ENCODE data around the gene IL19. TPM values are rescaled to one million over a fixed set of nuclear protein-coding genes. Genes with fewer than 3 reads are reported as not detected.
A peak's percentile ranks its signal among the peaks of the same experiment; 100 is the strongest.

IL19 gene
- total RNA-seq, 1 donor from 2014 or later = not detected

- TF ChIP-seq, protein P1, sequence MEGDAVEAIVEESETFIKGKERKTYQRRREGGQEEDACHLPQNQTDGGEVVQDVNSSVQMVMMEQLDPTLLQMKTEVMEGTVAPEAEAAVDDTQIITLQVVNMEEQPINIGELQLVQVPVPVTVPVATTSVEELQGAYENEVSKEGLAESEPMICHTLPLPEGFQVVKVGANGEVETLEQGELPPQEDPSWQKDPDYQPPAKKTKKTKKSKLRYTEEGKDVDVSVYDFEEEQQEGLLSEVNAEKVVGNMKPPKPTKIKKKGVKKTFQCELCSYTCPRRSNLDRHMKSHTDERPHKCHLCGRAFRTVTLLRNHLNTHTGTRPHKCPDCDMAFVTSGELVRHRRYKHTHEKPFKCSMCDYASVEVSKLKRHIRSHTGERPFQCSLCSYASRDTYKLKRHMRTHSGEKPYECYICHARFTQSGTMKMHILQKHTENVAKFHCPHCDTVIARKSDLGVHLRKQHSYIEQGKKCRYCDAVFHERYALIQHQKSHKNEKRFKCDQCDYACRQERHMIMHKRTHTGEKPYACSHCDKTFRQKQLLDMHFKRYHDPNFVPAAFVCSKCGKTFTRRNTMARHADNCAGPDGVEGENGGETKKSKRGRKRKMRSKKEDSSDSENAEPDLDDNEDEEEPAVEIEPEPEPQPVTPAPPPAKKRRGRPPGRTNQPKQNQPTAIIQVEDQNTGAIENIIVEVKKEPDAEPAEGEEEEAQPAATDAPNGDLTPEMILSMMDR (IDR thresholded peaks at IDR 0.05) = no peak
- Mint-ChIP-seq H3K27ac (ENCODE audit: unreplicated experiment) (no peak overlapping the region), H3K4me3 (ENCODE audit: unreplicated experiment) (no peak overlapping the region), H3K9me3 (ENCODE audit: unreplicated experiment) (no peaks in the 10 kb centered on the region), H3K4me1 (ENCODE audit: unreplicated experiment) (no peaks in the 10 kb centered on the region), H3K36me3 (ENCODE audit: unreplicated experiment) (no peaks in the 10 kb centered on the region), H3K27me3 (ENCODE audit: unreplicated experiment) (peaks cover 34% of the 10 kb centered on the region)
- no peak for DNase-seq (ENCODE audit: extremely low spot score, unreplicated experiment)
These were observed 34.8 kb downstream of the IL19 start for GRCh38 chr1:206805357-206805756.

GRCh38 chr1:206808615-206809014 is 38.0 kb downstream of the IL19 start:
- Mint-ChIP-seq H3K27me3 (ENCODE audit: unreplicated experiment) (peaks cover 29% of the 10 kb centered on the region), H3K4me3 (ENCODE audit: unreplicated experiment) (no peak overlapping the region), H3K4me1 (ENCODE audit: unreplicated experiment) (no peaks in the 10 kb centered on the region), H3K36me3 (ENCODE audit: unreplicated experiment) (no peaks in the 10 kb centered on the region), H3K27ac (ENCODE audit: unreplicated experiment) (no peak overlapping the region), H3K9me3 (ENCODE audit: unreplicated experiment) (peaks cover 9% of the 10 kb centered on the region)
- no peak for DNase-seq (ENCODE audit: extremely low spot score, unreplicated experiment)
- TF ChIP-seq, protein P1 (IDR thresholded peaks at IDR 0.05) = peak; percentile 21

- H3K9me3 Mint-ChIP-seq (ENCODE audit: unreplicated experiment) = peaks cover 10% of the 10 kb centered on the region
- H3K4me3 Mint-ChIP-seq (ENCODE audit: unreplicated experiment) = no peak overlapping the region
- no peak overlapping the region for H3K27ac Mint-ChIP-seq (ENCODE audit: unreplicated experiment)
- no peaks in the 10 kb centered on the region for H3K36me3 Mint-ChIP-seq (ENCODE audit: unreplicated experiment)
- peaks cover 29% of the 10 kb centered on the region for H3K27me3 Mint-ChIP-seq (ENCODE audit: unreplicated experiment)
- no peak for DNase-seq (ENCODE audit: extremely low spot score, unreplicated experiment)
- H3K4me1 Mint-ChIP-seq (ENCODE audit: unreplicated experiment) = no peaks in the 10 kb centered on the region
- TF ChIP-seq, protein P1 (IDR thresholded peaks at IDR 0.05) = peak; percentile 45
These were observed 39.0 kb downstream of the IL19 start for GRCh38 chr1:206809504-206810084.

- H3K4me1 Mint-ChIP-seq (ENCODE audit: unreplicated experiment) = no peaks in the 10 kb centered on the region
- TF ChIP-seq, protein P1 (IDR thresholded peaks at IDR 0.05) = no peak
- H3K27me3 Mint-ChIP-seq (ENCODE audit: unreplicated experiment) = peaks cover 18% of the 10 kb centered on the region
- H3K36me3 Mint-ChIP-seq (ENCODE audit: unreplicated experiment) = no peaks in the 10 kb centered on the region
- DNase-seq (ENCODE audit: extremely low spot score, unreplicated experiment) = no peak
- H3K9me3 Mint-ChIP-seq (ENCODE audit: unreplicated experiment) = peaks cover 10% of the 10 kb centered on the region
- no peak overlapping the region for H3K27ac Mint-ChIP-seq (ENCODE audit: unreplicated experiment)
- H3K4me3 Mint-ChIP-seq (ENCODE audit: unreplicated experiment) = no peak overlapping the region
These were observed 41.9 kb downstream of the IL19 start for GRCh38 chr1:206812471-206812870.

DNA sequence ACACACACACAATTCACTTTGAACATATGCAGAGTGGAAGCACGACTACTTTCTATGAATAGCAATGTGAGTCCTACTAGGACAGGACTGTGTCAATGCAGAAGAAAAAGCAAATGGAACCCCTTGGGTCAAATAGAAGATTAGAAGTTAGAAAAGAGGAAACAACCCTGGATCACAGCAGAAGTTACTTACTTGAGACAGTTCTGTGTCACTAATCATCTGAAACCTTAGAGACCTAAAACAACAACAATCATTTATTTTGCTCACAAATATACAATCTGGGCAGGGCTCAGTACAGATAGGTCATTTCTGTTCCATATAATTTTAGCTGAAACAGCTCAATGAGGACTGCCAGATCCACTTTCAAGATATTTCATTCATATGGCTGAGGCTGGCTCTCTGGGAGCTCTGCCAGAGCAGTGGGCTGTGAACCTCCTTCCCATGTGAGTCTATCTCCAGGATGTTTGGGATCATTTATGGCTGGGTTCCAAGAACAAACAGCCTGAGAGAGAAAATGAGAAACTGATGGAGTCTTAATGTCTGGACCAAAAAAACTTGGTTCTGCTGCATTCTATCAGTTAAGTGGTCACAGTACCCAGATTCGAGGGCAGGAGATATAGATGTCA is 44.3 kb downstream of the IL19 start:
- TF ChIP-seq, protein P1 (IDR thresholded peaks at IDR 0.05) = no peak
- no peaks in the 10 kb centered on the region for H3K4me1 Mint-ChIP-seq (ENCODE audit: unreplicated experiment)
- H3K4me3 Mint-ChIP-seq (ENCODE audit: unreplicated experiment) = no peak overlapping the region
- no peak overlapping the region for H3K27ac Mint-ChIP-seq (ENCODE audit: unreplicated experiment)
- DNase-seq (ENCODE audit: extremely low spot score, unreplicated experiment) = no peak
- H3K36me3 Mint-ChIP-seq (ENCODE audit: unreplicated experiment) = no peaks in the 10 kb centered on the region
- peaks cover 10% of the 10 kb centered on the region for H3K9me3 Mint-ChIP-seq (ENCODE audit: unreplicated experiment)
- H3K27me3 Mint-ChIP-seq (ENCODE audit: unreplicated experiment) = peaks cover 10% of the 10 kb centered on the region
